HepG2 (cell line): ENCODE measurements around the gene TMEM236. TPM values are rescaled to one million over a fixed set of nuclear protein-coding genes. Genes with fewer than 3 reads are reported as not detected.

ENCODE experiments used
- ATAC-seq: fragments of 200-7000 bp; cut with Tn5 transposase; 3 replicates; pipeline ENCODE4 v1.9.1; 2020; ENCODE audit warnings: mild to moderate bottlenecking, moderate library complexity
- BruUV-seq: library from RNA; stranded (reverse); fragments of 400-500 nt; replicated peaks from 2 replicates; lab custom pipeline; 2021; lab: Mats Ljungman, UMichigan
- CTCF ChIA-PET: fragments of 300-600 bp; formaldehyde crosslinking; extraction: SDS; loops from one replicate; lab custom pipeline; 2021; ENCODE audit warnings: low total read pairs, inconsistent platforms, low intra/inter-chr PET ratio; lab: Yijun Ruan, JAX
- POLR2A ChIA-PET: fragments of 350-600 bp; sonication (Branson Sonifier 250); formaldehyde crosslinking; loops from one replicate; lab custom pipeline; 2020; ENCODE audit warnings: antibody characterized with exemption, inconsistent platforms; lab: Yijun Ruan, JAX
- DNase-seq: peaks from one replicate; pipeline ENCODE4 v3.0.0-alpha.2; 2015; ENCODE audit warnings: low spot score
- FAIRE-seq: peaks from 3 replicates; lab custom pipeline; 2011; peaks lifted over from hg19 to GRCh38; lab: Jason Lieb, UNC
- H2AFZ ChIP-seq: one replicate; pipeline ENCODE4 v1.6.1; 2011; ENCODE audit warnings: low read length, inconsistent platforms
- H3K27ac ChIP-seq: fragments of 300-600 bp; 3 replicates; pipeline ENCODE4 v1.8.0; 2011; ENCODE audit warnings: mixed run types, mild to moderate bottlenecking, mixed read lengths, low read length, inconsistent platforms; ENCODE audit not compliant: insufficient read depth; ENCODE audit errors: extremely low read length
- H3K27me3 ChIP-seq, 2 experiments: fragments of 200-600 bp in 1 of 2; 2 replicates in 1 of 2; 3 replicates in 1 of 2; pipeline versions ENCODE4 v1.6.0 to v1.8.0; 2011; ENCODE audit warnings: low read length in 2 of 2, mild to moderate bottlenecking in 2 of 2, moderate library complexity in 2 of 2, inconsistent platforms in 1 of 2; ENCODE audit not compliant: insufficient read depth in 2 of 2, control insufficient read depth in 1 of 2
- H3K36me3 ChIP-seq, 2 experiments: fragments of 200-600 bp in 1 of 2; replicated peaks in 1 of 2; 2 replicates in 1 of 2; 3 replicates in 1 of 2; pipeline versions ENCODE4 v1.5.1 to v1.8.0; 2011; ENCODE audit warnings: low read length in 2 of 2, inconsistent platforms in 1 of 2; ENCODE audit not compliant: insufficient read depth in 2 of 2, control insufficient read depth in 1 of 2
- H3K4me1 ChIP-seq: 2 replicates; pipeline ENCODE4 v1.5.1; 2012; ENCODE audit warnings: low read length, inconsistent platforms; ENCODE audit not compliant: insufficient read depth
- H3K4me2 ChIP-seq: 2 replicates; pipeline ENCODE4 v1.6.0; 2011; ENCODE audit warnings: low read depth, low read length, inconsistent platforms
- H3K4me3 ChIP-seq, 3 experiments: fragments of 200-600 bp in 1 of 3; sonication (generic), shearing (Covaris generic) in 1 of 3; replicated peaks in 1 of 3; 2 replicates each; pipeline ENCODE4 v1.5.1; 2011 to 2016; ENCODE audit warnings: low read length in 3 of 3, inconsistent platforms in 2 of 3, low read depth in 2 of 3, mild to moderate bottlenecking in 2 of 3, control low read depth in 1 of 3, mixed read lengths in 1 of 3; ENCODE audit not compliant: insufficient read depth in 1 of 3
- H3K79me2 ChIP-seq: one replicate; pipeline ENCODE4 v1.6.1; 2011; ENCODE audit warnings: low read length, inconsistent platforms; ENCODE audit not compliant: insufficient read depth
- H3K9ac ChIP-seq: 2 replicates; pipeline ENCODE4 v1.6.0; 2011; ENCODE audit warnings: mild to moderate bottlenecking, low read depth, low read length, inconsistent platforms; ENCODE audit not compliant: insufficient read depth
- H3K9me3 ChIP-seq: 2 replicates; pipeline ENCODE4 v1.5.1; 2012; ENCODE audit warnings: mild to moderate bottlenecking, low read length
- H4K20me1 ChIP-seq: 2 replicates; pipeline ENCODE4 v1.6.0; 2011; ENCODE audit warnings: inconsistent platforms, mild to moderate bottlenecking, low read length, moderate library complexity; ENCODE audit not compliant: insufficient read depth
- BCL6 ChIP-seq: IDR thresholded peaks from 2 replicates; pipeline ENCODE4 v1.6.1; 2016; ENCODE audit warnings: missing genetic modification reagents, missing compliant biosample characterization
- CBX5 ChIP-seq: sonication (generic); formaldehyde crosslinking; IDR thresholded peaks from 2 replicates; pipeline ENCODE4 v1.4.0; 2020; ENCODE audit warnings: missing genetic modification reagents, borderline replicate concordance
- EEA1 ChIP-seq: sonication (generic); formaldehyde crosslinking; IDR thresholded peaks from 2 replicates; pipeline ENCODE4 v1.5.1; 2020; ENCODE audit warnings: mild to moderate bottlenecking, missing genetic modification reagents, borderline replicate concordance
- KDM5B ChIP-seq: sonication (generic); formaldehyde crosslinking; IDR thresholded peaks from 2 replicates; pipeline ENCODE4 v1.4.0; 2020; ENCODE audit warnings: missing genetic modification reagents, mild to moderate bottlenecking, borderline replicate concordance
- MIER2 ChIP-seq: IDR thresholded peaks from 2 replicates; pipeline ENCODE4 v1.6.1; 2016; ENCODE audit warnings: missing biosample characterization, missing genetic modification reagents
- NAIF1 ChIP-seq: sonication (generic); formaldehyde crosslinking; IDR thresholded peaks from 2 replicates; pipeline ENCODE4 v1.5.0; 2020; ENCODE audit warnings: mild to moderate bottlenecking, missing genetic modification reagents, borderline replicate concordance
- NR1H2 ChIP-seq: sonication (generic); formaldehyde crosslinking; IDR thresholded peaks from 2 replicates; pipeline ENCODE4 v1.8.1; 2022; ENCODE audit warnings: low read depth, missing genetic modification reagents, borderline replicate concordance
- RAD21 ChIP-seq: fragments of 450-650 bp; formaldehyde crosslinking; IDR thresholded peaks from 2 replicates; pipeline ENCODE4 v1.5.0; 2020; ENCODE audit warnings: mild to moderate bottlenecking
- SRSF4 ChIP-seq: fragments of 200-400 bp; formaldehyde crosslinking; IDR thresholded peaks from one replicate; pipeline ENCODE4 v1.6.1; 2018; ENCODE audit warnings: mild to moderate bottlenecking, low read depth, low read length, moderate library complexity; ENCODE audit not compliant: poor library complexity, severe bottlenecking
- TOPORS ChIP-seq: sonication (generic); formaldehyde crosslinking; IDR thresholded peaks from 2 replicates; pipeline ENCODE4 v1.8.0; 2023; ENCODE audit warnings: mild to moderate bottlenecking, missing genetic modification reagents
- ZNF232 ChIP-seq: sonication (generic); formaldehyde crosslinking; IDR thresholded peaks from 2 replicates; pipeline ENCODE4 v1.4.0; 2020; ENCODE audit warnings: missing genetic modification reagents, borderline replicate concordance
- ZNF367 ChIP-seq: sonication (generic); formaldehyde crosslinking; IDR thresholded peaks from 2 replicates; pipeline ENCODE4 v1.4.0; 2020; ENCODE audit warnings: missing genetic modification reagents, borderline replicate concordance
- ZNF552 ChIP-seq: sonication (generic); formaldehyde crosslinking; IDR thresholded peaks from 2 replicates; pipeline ENCODE4 v1.9.0; 2022; ENCODE audit warnings: missing genetic modification reagents, mild to moderate bottlenecking, borderline replicate concordance
- ZNF790 ChIP-seq: sonication (generic); formaldehyde crosslinking; IDR thresholded peaks from 2 replicates; pipeline ENCODE4 v1.8.0; 2022; ENCODE audit warnings: missing genetic modification reagents, mild to moderate bottlenecking, borderline replicate concordance
- WGBS: methylation state at CpG from one replicate; pipeline ENCODE4 v1.1.6; 2017; ENCODE audit warnings: low lambda C conversion rate; 5-methylcytosine and 5-hydroxymethylcytosine counted together
- in situ Hi-C: cut with HindIII; loops from 2 replicates; pipeline ENCODE4 v1.10.0; 2017; ENCODE audit warnings: low pct_unique_long_range_greater_than_20kb; ENCODE audit not compliant: extremely low pct_ligation_motif_present
- intact Hi-C: fragments of 100-400 bp; cut with micrococcal nuclease; formaldehyde crosslinking; loops from one replicate; pipeline ENCODE4 v1.10.0; 2022; ENCODE audit not compliant: unreplicated experiment
- polyA plus RNA-seq, 8 experiments: library from polyadenylated mRNA; depleted of rRNA in 3 of 8; stranded (reverse) in 7 of 8; unstranded in 1 of 8; fragments of >200 nt; fragmentation: Illumina TruSeq in 4 of 8; extraction: Trizol in 4 of 8; gene quantifications; 2 replicates each; pipeline versions ENCODE4 v1.2.1 to v1.2.3, GENCODE V29; 2011 to 2016; ENCODE audit warnings: low read depth in 4 of 8, missing spikeins in 1 of 8, mixed read lengths in 1 of 8; ENCODE audit not compliant: insufficient read depth in 1 of 8
- total RNA-seq, 5 experiments: library from RNA; depleted of rRNA; stranded (reverse); fragments of >200 nt; fragmentation: Illumina TruSeq; extraction: Trizol; gene quantifications; 2 replicates each; pipeline ENCODE4 v1.2.3, GENCODE V29; 2016; ENCODE audit warnings: low read depth in 1 of 5
- TF ChIP-seq, protein P1 (sequence below): sonication (generic); formaldehyde crosslinking; IDR thresholded peaks from 2 replicates; pipeline ENCODE4 v1.5.1; 2020; ENCODE audit warnings: mild to moderate bottlenecking, missing genetic modification reagents, borderline replicate concordance
- TF ChIP-seq, protein P2 (sequence below): sonication (generic); formaldehyde crosslinking; IDR thresholded peaks from 2 replicates; pipeline ENCODE4 v1.4.0; 2020; ENCODE audit warnings: missing genetic modification reagents, borderline replicate concordance
- TF ChIP-seq, protein P3 (sequence below): IDR thresholded peaks from 2 replicates; pipeline ENCODE4 v1.6.1; 2016
- TF ChIP-seq, protein P4 (sequence below): sonication (generic); formaldehyde crosslinking; IDR thresholded peaks from 2 replicates; pipeline ENCODE4 v1.8.0; 2022; ENCODE audit warnings: low read depth, missing genetic modification reagents
- TF ChIP-seq, protein P5 (sequence below): sonication (generic); formaldehyde crosslinking; IDR thresholded peaks from 2 replicates; pipeline ENCODE4 v1.4.0; 2020; ENCODE audit warnings: mild to moderate bottlenecking, missing genetic modification reagents

TMEM236 gene
- total and polyA plus RNA-seq, 2 of the 13 experiments (the other 11 are each of a cell fraction or from before 2014, with no cell fraction given) = 0.04 to 0.08 TPM

DNA sequence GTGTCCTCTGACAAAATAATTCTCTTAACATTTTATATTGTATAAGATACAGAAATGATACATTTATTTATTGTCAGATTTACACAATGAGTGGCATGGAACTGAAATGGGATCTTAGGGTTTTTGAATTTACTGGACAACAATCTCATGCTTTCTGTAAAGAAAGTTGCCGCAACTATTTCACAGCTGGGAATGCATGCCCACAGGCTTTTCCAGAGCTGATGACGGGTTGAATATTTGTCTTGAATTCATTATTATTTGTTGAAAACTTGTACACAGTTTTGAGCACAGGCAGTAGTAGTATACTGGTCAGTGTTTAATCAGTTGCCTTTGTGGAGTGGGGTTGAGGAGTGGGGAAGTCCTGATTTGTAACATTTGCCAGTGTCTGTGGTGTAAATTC lies 36.6 kb downstream of the TMEM236 start:
- Histone ChIP-seq H3K4me2 (no peak overlapping the region), H4K20me1 (no peaks in the 10 kb centered on the region), H3K36me3 (no peaks in the 10 kb centered on the region), H3K27me3 (peaks cover 0 to 11% of the 10 kb centered on the region in 2 experiments; a peak in 4 of 5 replicates), H3K27ac (no peak overlapping the region), H3K9me3 (no peaks in the 10 kb centered on the region), H3K4me3 (no peak overlapping the region), H3K4me1 (0 out of 2 replicates have a peak, but pooled peaks cover 8% of the 10 kb centered on the region), H3K79me2 (no peaks in the 10 kb centered on the region), H2AFZ (no peak overlapping the region), H3K9ac (no peak overlapping the region)
- FAIRE-seq (no peak), DNase-seq (no peak), ATAC-seq (no peak)
- CTCF ChIA-PET = no interaction called here
- POLR2A ChIA-PET = no interaction called here
- in situ Hi-C loops = no loop called here
- no TSS peak for BruUV-seq
- WGBS = 95% methylated on average over 2 of the region's 2 CpGs
- intact Hi-C loops = no loop called here
- TF ChIP-seq CBX5 (CRISPR knock-in tag) (no peak), ZNF232 (CRISPR knock-in tag) (no peak), ZNF552 (CRISPR knock-in tag) (no peak), MIER2 (CRISPR knock-in tag) (no peak), ZNF790 (no peak), NR1H2 (CRISPR knock-in tag) (no peak), TOPORS (no peak), ZNF367 (no peak), BCL6 (CRISPR knock-in tag) (no peak), NAIF1 (CRISPR knock-in tag) (no peak), SRSF4 (no peak), RAD21 (CRISPR knock-in tag) (no peak), EEA1 (CRISPR knock-in tag) (no peak), KDM5B (CRISPR knock-in tag) (no peak)
- TF ChIP-seq, protein P1, sequence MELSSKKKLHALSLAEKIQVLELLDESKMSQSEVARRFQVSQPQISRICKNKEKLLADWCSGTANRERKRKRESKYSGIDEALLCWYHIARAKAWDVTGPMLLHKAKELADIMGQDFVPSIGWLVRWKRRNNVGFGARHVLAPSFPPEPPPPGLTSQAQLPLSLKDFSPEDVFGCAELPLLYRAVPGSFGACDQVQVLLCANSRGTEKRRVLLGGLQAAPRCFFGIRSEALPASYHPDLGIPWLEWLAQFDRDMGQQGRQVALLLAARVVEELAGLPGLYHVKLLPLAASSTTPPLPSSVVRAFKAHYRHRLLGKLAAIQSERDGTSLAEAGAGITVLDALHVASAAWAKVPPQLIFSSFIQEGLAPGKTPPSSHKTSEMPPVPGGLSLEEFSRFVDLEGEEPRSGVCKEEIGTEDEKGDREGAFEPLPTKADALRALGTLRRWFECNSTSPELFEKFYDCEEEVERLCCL = no peak
- TF ChIP-seq, protein P2, sequence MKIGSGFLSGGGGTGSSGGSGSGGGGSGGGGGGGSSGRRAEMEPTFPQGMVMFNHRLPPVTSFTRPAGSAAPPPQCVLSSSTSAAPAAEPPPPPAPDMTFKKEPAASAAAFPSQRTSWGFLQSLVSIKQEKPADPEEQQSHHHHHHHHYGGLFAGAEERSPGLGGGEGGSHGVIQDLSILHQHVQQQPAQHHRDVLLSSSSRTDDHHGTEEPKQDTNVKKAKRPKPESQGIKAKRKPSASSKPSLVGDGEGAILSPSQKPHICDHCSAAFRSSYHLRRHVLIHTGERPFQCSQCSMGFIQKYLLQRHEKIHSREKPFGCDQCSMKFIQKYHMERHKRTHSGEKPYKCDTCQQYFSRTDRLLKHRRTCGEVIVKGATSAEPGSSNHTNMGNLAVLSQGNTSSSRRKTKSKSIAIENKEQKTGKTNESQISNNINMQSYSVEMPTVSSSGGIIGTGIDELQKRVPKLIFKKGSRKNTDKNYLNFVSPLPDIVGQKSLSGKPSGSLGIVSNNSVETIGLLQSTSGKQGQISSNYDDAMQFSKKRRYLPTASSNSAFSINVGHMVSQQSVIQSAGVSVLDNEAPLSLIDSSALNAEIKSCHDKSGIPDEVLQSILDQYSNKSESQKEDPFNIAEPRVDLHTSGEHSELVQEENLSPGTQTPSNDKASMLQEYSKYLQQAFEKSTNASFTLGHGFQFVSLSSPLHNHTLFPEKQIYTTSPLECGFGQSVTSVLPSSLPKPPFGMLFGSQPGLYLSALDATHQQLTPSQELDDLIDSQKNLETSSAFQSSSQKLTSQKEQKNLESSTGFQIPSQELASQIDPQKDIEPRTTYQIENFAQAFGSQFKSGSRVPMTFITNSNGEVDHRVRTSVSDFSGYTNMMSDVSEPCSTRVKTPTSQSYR (CRISPR knock-in tag) = no peak
- TF ChIP-seq, protein P3, sequence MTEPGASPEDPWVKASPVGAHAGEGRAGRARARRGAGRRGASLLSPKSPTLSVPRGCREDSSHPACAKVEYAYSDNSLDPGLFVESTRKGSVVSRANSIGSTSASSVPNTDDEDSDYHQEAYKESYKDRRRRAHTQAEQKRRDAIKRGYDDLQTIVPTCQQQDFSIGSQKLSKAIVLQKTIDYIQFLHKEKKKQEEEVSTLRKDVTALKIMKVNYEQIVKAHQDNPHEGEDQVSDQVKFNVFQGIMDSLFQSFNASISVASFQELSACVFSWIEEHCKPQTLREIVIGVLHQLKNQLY (CRISPR knock-in tag) = no peak
- TF ChIP-seq, protein P4, sequence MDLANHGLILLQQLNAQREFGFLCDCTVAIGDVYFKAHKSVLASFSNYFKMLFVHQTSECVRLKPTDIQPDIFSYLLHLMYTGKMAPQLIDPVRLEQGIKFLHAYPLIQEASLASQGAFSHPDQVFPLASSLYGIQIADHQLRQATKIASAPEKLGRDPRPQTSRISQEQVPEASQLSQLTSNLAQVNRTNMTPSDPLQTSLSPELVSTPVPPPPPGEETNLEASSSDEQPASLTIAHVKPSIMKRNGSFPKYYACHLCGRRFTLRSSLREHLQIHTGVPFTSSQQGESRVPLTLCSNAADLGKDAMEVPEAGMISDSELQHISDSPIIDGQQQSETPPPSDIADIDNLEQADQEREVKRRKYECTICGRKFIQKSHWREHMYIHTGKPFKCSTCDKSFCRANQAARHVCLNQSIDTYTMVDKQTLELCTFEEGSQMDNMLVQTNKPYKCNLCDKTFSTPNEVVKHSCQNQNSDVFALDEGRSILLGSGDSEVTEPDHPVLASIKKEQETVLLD (CRISPR knock-in tag) = no peak
- TF ChIP-seq, protein P5, sequence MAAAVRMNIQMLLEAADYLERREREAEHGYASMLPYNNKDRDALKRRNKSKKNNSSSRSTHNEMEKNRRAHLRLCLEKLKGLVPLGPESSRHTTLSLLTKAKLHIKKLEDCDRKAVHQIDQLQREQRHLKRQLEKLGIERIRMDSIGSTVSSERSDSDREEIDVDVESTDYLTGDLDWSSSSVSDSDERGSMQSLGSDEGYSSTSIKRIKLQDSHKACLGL = no peak
